Esophagus muscularis mucosa (tissue), 4 donors: ENCODE results near the gene LYPD6B. TPM values are rescaled to one million over a fixed set of nuclear protein-coding genes. Genes with fewer than 3 reads are reported as not detected.

ENCODE experiments used
- DNase-seq: peaks from one replicate; pipeline ENCODE4 v3.0.0-alpha.2; 2017; ENCODE audit errors: extremely low spot score
- H3K27ac ChIP-seq, 4 donors: fragments of 200-600 bp; sonication (generic); replicated peaks in 1 of 4; 1 replicate in 3 of 4; 2 replicates in 1 of 4; pipeline ENCODE4 v1.5.1; 2016 to 2019; ENCODE audit warnings: mild to moderate bottlenecking in 1 of 4
- H3K27me3 ChIP-seq, 4 donors: fragments of 200-600 bp; sonication (generic); one replicate each; pipeline versions ENCODE4 v1.5.1 to v1.6.0; 2016 to 2019
- H3K36me3 ChIP-seq, 4 donors: fragments of 200-600 bp; sonication (generic); one replicate each; pipeline ENCODE4 v1.5.1; 2016 to 2019
- H3K4me1 ChIP-seq, 4 donors: fragments of 200-600 bp; sonication (generic); one replicate each; pipeline ENCODE4 v1.5.1; 2016 to 2019
- H3K4me3 ChIP-seq, 4 donors: fragments of 200-600 bp; sonication (generic); 1 replicate in 2 of 4; 2 replicates in 2 of 4; pipeline ENCODE4 v1.5.1; 2016 to 2019; ENCODE audit warnings: mild to moderate bottlenecking in 4 of 4, moderate library complexity in 1 of 4
- H3K9me3 ChIP-seq, 4 donors: fragments of 200-600 bp; sonication (generic); 1 replicate in 3 of 4; 2 replicates in 1 of 4; pipeline ENCODE4 v1.5.1; 2016 to 2019
- CTCF ChIP-seq, 3 experiments: fragments of 200-600 bp in 2 of 3; fragments of 450-650 bp in 1 of 3; sonication (generic) in 2 of 3; IDR thresholded peaks; one replicate each; pipeline ENCODE4 v1.5.1; 2017 to 2019; ENCODE audit warnings: antibody characterized with exemption in 3 of 3, mild to moderate bottlenecking in 2 of 3, moderate library complexity in 1 of 3
- EP300 ChIP-seq: sonication (generic); formaldehyde crosslinking; IDR thresholded peaks from one replicate; pipeline ENCODE4 v1.6.1; 2017; ENCODE audit warnings: antibody characterized with exemption
- POLR2A ChIP-seq: fragments of 450-650 bp; IDR thresholded peaks from one replicate; pipeline ENCODE4 v1.6.1; 2017; ENCODE audit warnings: antibody characterized with exemption, moderate library complexity, mild to moderate bottlenecking, low read depth
- POLR2AphosphoS5 ChIP-seq, 2 donors: sonication (generic); formaldehyde crosslinking; IDR thresholded peaks; one replicate each; pipeline ENCODE4 v1.6.1; 2017; ENCODE audit warnings: antibody characterized with exemption in 2 of 2
- WGBS: methylation state at CpG from one replicate; pipeline ENCODE4 v1.1.5; 2018; 5-methylcytosine and 5-hydroxymethylcytosine counted together
- intact Hi-C: fragments of 100-400 bp; cut with DNase I; formaldehyde crosslinking; loops from one replicate; pipeline ENCODE4 v1.15.1; 2023
- total RNA-seq, 4 donors: library from RNA; depleted of rRNA; stranded (reverse); fragments of >200 nt; gene quantifications; one replicate each; pipeline versions ENCODE4 v1.1.0 to v1.2.1, GENCODE V29; 2016

The LYPD6B gene
- total RNA-seq, 4 donors from 2014 or later = not detected

- WGBS = 54% methylated on average over 1 of the region's 1 CpG
- no peaks in the 10 kb centered on the region for H3K4me1 ChIP-seq
- no peak for TF ChIP-seq EP300
- no peaks in the 10 kb centered on the region for H3K36me3 ChIP-seq
- peaks cover 0 to 10% (median 0%) of the 10 kb centered on the region in 4 donors for H3K27me3 ChIP-seq
- no peak for DNase-seq
- peaks cover 0 to 30% (median 23%) of the 10 kb centered on the region in 4 donors for H3K9me3 ChIP-seq
- intact Hi-C loops = no loop called here
- no peak overlapping the region for H3K4me3 ChIP-seq
- H3K27ac ChIP-seq = no peak overlapping the region
Observed at GRCh38 chr2:149044500-149044899, 6.0 kb downstream of the LYPD6B start.

GRCh38 chr2:149047118-149047517 lies 8.6 kb downstream of the LYPD6B start:
- DNase-seq = no peak
- intact Hi-C loops = no loop called here
- no peak for TF ChIP-seq CTCF (IDR thresholded peaks at IDR 0.05)
- no peak for TF ChIP-seq POLR2A
- no peak for TF ChIP-seq EP300
- no peak for TF ChIP-seq POLR2AphosphoS5 (IDR thresholded peaks at IDR 0.05)
- WGBS = 87% methylated on average over 2 of the region's 2 CpGs
- no peak overlapping the region for H3K4me3 ChIP-seq
- H3K36me3 ChIP-seq = no peaks in the 10 kb centered on the region
- H3K9me3 ChIP-seq = peaks cover 0 to 30% (median 23%) of the 10 kb centered on the region in 4 donors
- no peaks in the 10 kb centered on the region for H3K4me1 ChIP-seq
- H3K27ac ChIP-seq = no peak overlapping the region
- H3K27me3 ChIP-seq = no peaks in the 10 kb centered on the region

- Histone ChIP-seq H3K4me3 (no peak overlapping the region), H3K4me1 (no peaks in the 10 kb centered on the region), H3K9me3 (peaks cover 0 to 30% (median 23%) of the 10 kb centered on the region in 4 donors), H3K27me3 (no peaks in the 10 kb centered on the region), H3K27ac (no peak overlapping the region), H3K36me3 (no peaks in the 10 kb centered on the region)
- DNase-seq = peak; percentile 78
- no peak for TF ChIP-seq CTCF (IDR thresholded peaks at IDR 0.05)
- no peak for TF ChIP-seq POLR2AphosphoS5 (IDR thresholded peaks at IDR 0.05)
- no peak for TF ChIP-seq EP300
- no peak for TF ChIP-seq POLR2A
- intact Hi-C loops = no loop called here
- WGBS = 94% methylated on average over 2 of the region's 2 CpGs
Observed at GRCh38 chr2:149049142-149049541, 10.6 kb downstream of the LYPD6B start.

- Histone ChIP-seq H3K4me1 (no peaks in the 10 kb centered on the region), H3K36me3 (no peaks in the 10 kb centered on the region), H3K27ac (no peak overlapping the region), H3K9me3 (peaks cover 0 to 26% (median 21%) of the 10 kb centered on the region in 4 donors), H3K27me3 (no peaks in the 10 kb centered on the region), H3K4me3 (no peak overlapping the region)
- 73% methylated on average over 6 of the region's 6 CpGs for WGBS
- peak; percentile 34 for DNase-seq
- intact Hi-C loops = no loop called here
- no peak for TF ChIP-seq CTCF (IDR thresholded peaks at IDR 0.05)
- TF ChIP-seq POLR2A = no peak
- no peak for TF ChIP-seq EP300
- TF ChIP-seq POLR2AphosphoS5 (IDR thresholded peaks at IDR 0.05) = no peak
Observed at GRCh38 chr2:149050188-149050587, 11.7 kb downstream of the LYPD6B start.

- TF ChIP-seq CTCF (IDR thresholded peaks at IDR 0.05) = no peak
- no peak for TF ChIP-seq POLR2AphosphoS5 (IDR thresholded peaks at IDR 0.05)
- no peak for TF ChIP-seq POLR2A
- no peak for TF ChIP-seq EP300
- 91% methylated on average over 1 of the region's 1 CpG for WGBS
- intact Hi-C loops = no loop called here
- Histone ChIP-seq H3K4me1 (no peaks in the 10 kb centered on the region), H3K9me3 (no peaks in the 10 kb centered on the region), H3K27ac (no peak overlapping the region), H3K27me3 (no peaks in the 10 kb centered on the region), H3K36me3 (no peaks in the 10 kb centered on the region), H3K4me3 (no peak overlapping the region)
- DNase-seq = no peak
Observed at GRCh38 chr2:149055751-149056150, 17.3 kb downstream of the LYPD6B start.
